Ectodermal cell (in vitro differentiated cells): Measurements from ENCODE around the gene RPL7L1. TPM values are rescaled to one million over a fixed set of nuclear protein-coding genes. Genes with fewer than 3 reads are reported as not detected.

Source experiments
- H3K27ac ChIP-seq: 2 replicates; pipeline ENCODE4 v1.7.0; 2013; ENCODE audit warnings: mild to moderate bottlenecking, low read depth, low read length; ENCODE audit not compliant: insufficient read depth, poor library complexity, severe bottlenecking
- H3K27me3 ChIP-seq: 2 replicates; pipeline ENCODE4 v1.7.0; 2013; ENCODE audit warnings: mild to moderate bottlenecking, low read length; ENCODE audit not compliant: insufficient read depth, control insufficient read depth, poor library complexity, severe bottlenecking
- H3K36me3 ChIP-seq: one replicate; pipeline ENCODE4 v1.7.0; 2013; ENCODE audit warnings: low read length; ENCODE audit not compliant: control insufficient read depth, insufficient read depth
- H3K4me1 ChIP-seq: one replicate; pipeline ENCODE4 v1.7.0; 2013; ENCODE audit warnings: low read length; ENCODE audit not compliant: control insufficient read depth, insufficient read depth
- H3K4me3 ChIP-seq: 2 replicates; pipeline ENCODE4 v1.7.0; 2013; ENCODE audit warnings: low read depth, low read length, control low read depth; ENCODE audit not compliant: insufficient read depth
- H3K9me3 ChIP-seq: 2 replicates; pipeline ENCODE4 v1.7.0; 2013; ENCODE audit warnings: mild to moderate bottlenecking, low read length, moderate library complexity; ENCODE audit not compliant: control insufficient read depth
- WGBS, 2 experiments: methylation state at CpG; one replicate each; pipeline ENCODE4 v1.1.7; 2013; ENCODE audit warnings: missing lambda C conversion rate in 2 of 2; 5-methylcytosine and 5-hydroxymethylcytosine counted together
- polyA plus RNA-seq, 4 experiments: library from polyadenylated mRNA; stranded (reverse); fragments of 50-300 nt; gene quantifications; one replicate each; pipeline ENCODE4 v1.2.3, GENCODE V29; 2013

RPL7L1 gene
- polyA plus RNA-seq (2013, experiment 1 of 4): 95.4 TPM
- polyA plus RNA-seq (2013, experiment 2 of 4): 107 TPM
- 74.8 TPM for polyA plus RNA-seq (2013, experiment 3 of 4)
- 87.0 TPM for polyA plus RNA-seq (2013, experiment 4 of 4)

GRCh38 chr6:42879372-42880239, at the start of gene RPL7L1:
TSS of gene RPL7L1 (plus strand) at chr6:42879616. CDS start at chr6:42879911, 295 bp downstream.
- no peaks in the 10 kb centered on the region for H3K27me3 ChIP-seq

DNA sequence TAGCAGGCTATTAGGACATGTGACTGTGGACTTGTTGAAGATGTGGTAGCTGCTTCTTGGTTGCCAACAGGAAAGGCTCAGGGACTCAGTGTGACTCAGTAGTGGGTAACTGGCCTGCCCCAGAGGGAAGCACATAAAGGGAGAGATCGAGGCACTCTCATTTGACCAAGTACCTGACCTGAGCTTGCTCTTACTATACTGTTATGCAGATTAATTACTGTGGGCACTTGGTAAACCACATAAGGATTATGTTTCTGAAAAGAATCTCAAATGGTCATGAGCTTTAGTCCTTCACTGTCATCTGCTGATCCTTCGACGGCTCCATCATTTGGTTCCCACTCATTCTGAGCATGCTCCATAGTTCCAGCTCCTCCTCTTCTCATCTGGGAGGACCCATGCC, 48.2 kb upstream of the RPL7L1 start:
- no peak overlapping the region for H3K4me3 ChIP-seq
- no peak overlapping the region for H3K27ac ChIP-seq
- H3K9me3 ChIP-seq: no peaks in the 10 kb centered on the region
- WGBS, 2 experiments: 93 to 98% methylated on average over 3 of the region's 3 CpGs
- H3K4me1 ChIP-seq: no peaks in the 10 kb centered on the region
- peaks cover 18% of the 10 kb centered on the region for H3K36me3 ChIP-seq
- H3K27me3 ChIP-seq: no peaks in the 10 kb centered on the region

More at GRCh38 chr6:42879372-42880239, at the start of gene RPL7L1:
- H3K36me3 ChIP-seq: peaks cover 26% of the 10 kb centered on the region
- H3K27ac ChIP-seq: peak within 1 kb of the TSS; percentile 88
- no peaks in the 10 kb centered on the region for H3K4me1 ChIP-seq
- H3K4me3 ChIP-seq: peak within 1 kb of the TSS; percentile 83
- 1 to 4% methylated on average over 41 of the region's 41 CpGs for WGBS, 2 experiments
- no peaks in the 10 kb centered on the region for H3K9me3 ChIP-seq

DNA sequence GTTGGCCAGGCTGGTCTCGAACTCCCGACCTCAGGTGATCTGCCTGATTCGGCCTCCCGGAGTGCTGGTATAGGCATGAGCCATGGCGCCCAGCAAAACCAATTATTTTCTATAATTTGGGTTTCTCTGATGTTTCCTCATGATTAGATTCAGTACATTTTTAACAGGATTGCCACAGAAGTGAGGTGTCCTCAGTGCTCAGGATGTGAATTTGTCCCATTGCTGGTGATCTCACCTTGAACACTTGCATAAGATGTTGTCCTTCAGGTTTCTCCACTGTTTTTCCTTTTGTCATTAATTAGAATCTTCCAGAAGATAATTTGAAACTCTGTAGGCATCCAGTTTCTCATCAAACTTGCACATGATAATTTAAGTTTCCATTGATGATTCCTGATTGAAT, 45.4 kb upstream of the RPL7L1 start:
- no peaks in the 10 kb centered on the region for H3K27me3 ChIP-seq
- H3K4me1 ChIP-seq: no peaks in the 10 kb centered on the region
- no peak overlapping the region for H3K4me3 ChIP-seq
- H3K9me3 ChIP-seq: no peaks in the 10 kb centered on the region
- H3K36me3 ChIP-seq: peaks cover 11% of the 10 kb centered on the region
- H3K27ac ChIP-seq: no peak overlapping the region
- 88 to 96% methylated on average over 5 of the region's 5 CpGs for WGBS, 2 experiments

DNA sequence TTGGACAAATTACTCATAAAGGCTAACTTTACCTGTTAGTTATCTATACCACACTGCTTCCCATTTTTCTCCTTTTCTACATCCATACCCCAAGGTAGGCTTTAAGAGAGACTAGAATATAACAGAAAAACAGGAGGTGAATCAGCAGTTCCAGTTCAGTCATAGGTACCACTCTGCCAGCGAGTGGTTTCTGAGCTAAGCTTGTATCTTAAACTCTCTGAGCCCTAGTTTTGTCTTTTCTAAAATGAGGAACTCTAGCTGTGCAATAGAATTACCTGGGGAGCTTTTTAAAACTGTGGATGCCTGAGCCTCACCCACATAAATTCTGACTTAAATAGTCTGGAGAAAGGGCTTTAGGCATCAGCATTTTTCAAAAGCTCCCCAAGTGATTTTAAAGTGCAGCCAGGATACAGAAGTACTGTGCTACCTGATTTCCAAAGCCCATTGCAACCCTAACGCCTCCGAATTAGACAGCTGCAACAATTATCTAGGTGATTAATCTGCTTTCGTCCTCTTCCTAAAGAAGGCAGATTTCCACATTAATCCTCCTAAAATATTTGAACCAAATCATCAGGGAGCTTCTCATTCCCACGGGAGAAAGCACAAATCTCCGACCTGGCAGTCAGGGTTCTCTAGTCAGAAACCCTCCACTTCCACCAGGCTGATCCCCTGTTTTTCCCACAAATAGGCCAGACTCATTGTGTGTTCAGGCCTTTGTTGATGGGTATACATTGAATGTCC, 37.4 kb upstream of the RPL7L1 start:
- H3K4me1 ChIP-seq: no peaks in the 10 kb centered on the region
- H3K9me3 ChIP-seq: no peaks in the 10 kb centered on the region
- no peak overlapping the region for H3K4me3 ChIP-seq
- H3K36me3 ChIP-seq: no peaks in the 10 kb centered on the region
- no peak overlapping the region for H3K27ac ChIP-seq
- H3K27me3 ChIP-seq: no peaks in the 10 kb centered on the region
- WGBS, 2 experiments: 86 to 87% methylated on average over 6 of the region's 6 CpGs

DNA sequence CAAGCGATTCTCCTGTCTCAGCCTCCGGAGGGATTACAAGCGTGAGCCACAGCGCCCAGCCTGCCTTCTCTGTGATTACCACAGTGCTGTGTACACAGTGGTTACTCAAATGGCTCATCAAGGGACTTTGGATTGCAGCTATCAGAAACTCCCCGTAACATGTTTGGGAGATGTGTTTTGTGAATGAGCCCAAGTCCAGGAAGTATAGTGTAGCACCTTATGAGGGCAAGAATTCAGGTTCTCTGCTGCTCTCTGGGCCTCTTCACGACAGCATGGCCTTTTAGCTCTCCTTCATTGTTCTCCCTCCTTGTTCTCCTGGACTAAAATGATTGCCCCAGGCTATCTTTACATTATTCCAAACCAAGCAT, 34.1 kb upstream of the RPL7L1 start:
- Histone ChIP-seq H3K27ac (no peak overlapping the region), H3K4me1 (no peaks in the 10 kb centered on the region), H3K4me3 (no peak overlapping the region), H3K27me3 (no peaks in the 10 kb centered on the region), H3K36me3 (no peaks in the 10 kb centered on the region), H3K9me3 (no peaks in the 10 kb centered on the region)
- 94 to 97% methylated on average over 6 of the region's 6 CpGs for WGBS, 2 experiments

GRCh38 chr6:42846505-42846904, 32.9 kb upstream of the RPL7L1 start:
- H3K4me3 ChIP-seq: no peak overlapping the region
- WGBS, 2 experiments: 98% methylated on average over 2 of the region's 2 CpGs
- H3K9me3 ChIP-seq: no peaks in the 10 kb centered on the region
- no peak overlapping the region for H3K27ac ChIP-seq
- H3K27me3 ChIP-seq: no peaks in the 10 kb centered on the region
- no peaks in the 10 kb centered on the region for H3K36me3 ChIP-seq
- H3K4me1 ChIP-seq: no peaks in the 10 kb centered on the region

DNA sequence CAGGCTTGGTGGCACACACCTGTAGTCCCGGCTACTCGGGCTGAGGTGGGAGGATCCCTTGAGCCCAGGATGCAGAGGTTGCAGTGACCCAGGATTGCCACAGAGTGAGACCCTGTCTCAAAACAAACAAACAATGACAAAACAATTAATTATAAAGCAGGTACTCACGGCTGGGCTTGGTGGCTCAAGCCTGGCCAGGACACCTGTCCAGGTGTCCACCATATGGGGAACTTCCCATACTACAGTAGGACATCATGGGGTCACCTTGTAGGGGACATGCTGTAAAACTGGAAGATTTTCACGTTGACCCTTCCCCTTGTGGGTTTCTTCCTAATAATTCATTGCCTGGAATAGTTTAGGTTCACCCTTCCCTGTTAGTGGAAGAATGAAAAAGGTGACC, 30.7 kb upstream of the RPL7L1 start:
- no peak overlapping the region for H3K27ac ChIP-seq
- no peak overlapping the region for H3K4me3 ChIP-seq
- 89 to 95% methylated on average over 4 of the region's 4 CpGs for whole genome bisulfite sequencing, 2 experiments

DNA sequence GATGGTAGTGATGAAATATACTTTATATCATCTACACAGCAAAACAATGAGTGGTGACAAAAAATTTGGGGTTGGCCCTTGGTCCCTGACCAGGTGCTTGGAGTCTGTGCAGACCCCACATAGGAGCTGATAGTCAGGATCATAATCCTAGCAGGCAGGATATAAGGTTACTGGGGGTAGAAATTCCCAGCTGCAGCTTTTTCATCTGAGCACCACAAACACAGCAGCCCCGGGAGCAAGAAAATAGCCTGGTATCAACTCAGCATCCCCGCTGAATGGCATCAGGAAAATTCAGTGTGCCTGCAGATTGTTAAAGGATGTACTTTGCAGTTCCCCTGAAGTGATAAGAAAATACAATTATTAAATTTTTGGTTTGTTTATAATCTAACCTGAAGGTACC, 27.8 kb upstream of the RPL7L1 start:
- no peak overlapping the region for H3K27ac ChIP-seq
- no peaks in the 10 kb centered on the region for H3K4me1 ChIP-seq
- no peaks in the 10 kb centered on the region for H3K9me3 ChIP-seq
- WGBS, 2 experiments: 97 to 100% methylated on average over 2 of the region's 2 CpGs
- no peaks in the 10 kb centered on the region for H3K27me3 ChIP-seq
- no peak overlapping the region for H3K4me3 ChIP-seq
- peaks cover 6% of the 10 kb centered on the region for H3K36me3 ChIP-seq

More for the DNA sequence above, 30.7 kb upstream of the RPL7L1 start:
- Histone ChIP-seq H3K9me3 (no peaks in the 10 kb centered on the region), H3K4me1 (no peaks in the 10 kb centered on the region), H3K27me3 (no peaks in the 10 kb centered on the region), H3K36me3 (peaks cover 6% of the 10 kb centered on the region)

DNA sequence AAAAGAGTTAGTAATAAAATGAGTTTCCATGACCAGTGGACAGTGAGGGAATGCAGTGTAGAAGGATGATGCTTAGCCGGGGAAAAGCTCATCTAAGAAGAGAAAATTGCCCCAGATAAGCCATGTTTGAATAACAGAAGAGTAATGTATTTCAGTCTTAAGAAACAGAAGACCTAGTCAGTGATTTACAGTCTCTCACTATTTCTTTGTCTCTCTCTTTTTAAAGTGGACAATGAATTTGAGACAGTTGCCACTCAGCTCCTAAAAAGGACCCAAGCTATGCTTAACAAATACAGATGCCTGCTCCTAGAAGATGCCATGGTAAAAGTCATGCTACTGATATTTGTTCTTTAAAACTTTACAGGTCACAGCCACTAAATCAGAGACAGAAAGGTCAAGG, 19.4 kb upstream of the RPL7L1 start:
- 94 to 95% methylated on average over 1 of the region's 1 CpG for WGBS, 2 experiments
- H3K36me3 ChIP-seq: peaks cover 13% of the 10 kb centered on the region

DNA sequence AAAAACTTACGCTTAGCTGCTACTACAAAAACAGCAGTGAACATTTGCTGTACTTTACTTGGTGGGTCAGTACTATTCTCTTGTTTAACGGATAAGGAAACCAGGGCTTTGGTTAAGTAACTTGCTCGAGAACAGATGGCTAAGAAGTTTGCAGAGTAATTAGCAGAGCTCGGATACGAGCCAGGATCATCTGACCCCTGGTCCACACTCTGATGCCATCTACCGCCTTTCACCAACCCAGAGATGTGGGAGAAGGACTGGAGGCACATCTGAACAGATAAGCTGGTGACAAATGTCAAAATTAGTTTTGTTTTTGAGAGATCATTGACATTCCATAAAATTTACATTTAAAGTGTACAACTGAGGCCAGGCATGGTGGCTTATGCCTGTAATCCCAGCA, 18.9 kb upstream of the RPL7L1 start:
- H3K4me3 ChIP-seq: no peak overlapping the region
- 97 to 98% methylated on average over 6 of the region's 6 CpGs for WGBS, 2 experiments
- peaks cover 13% of the 10 kb centered on the region for H3K36me3 ChIP-seq
- H3K4me1 ChIP-seq: no peaks in the 10 kb centered on the region
- H3K27me3 ChIP-seq: no peaks in the 10 kb centered on the region
- H3K9me3 ChIP-seq: no peaks in the 10 kb centered on the region
- no peak overlapping the region for H3K27ac ChIP-seq

More for the DNA sequence above, 19.4 kb upstream of the RPL7L1 start:
- Histone ChIP-seq H3K4me1 (no peaks in the 10 kb centered on the region), H3K27ac (no peak overlapping the region), H3K4me3 (no peak overlapping the region), H3K27me3 (no peaks in the 10 kb centered on the region), H3K9me3 (no peaks in the 10 kb centered on the region)
